C4-2B (cell line): Measurements from ENCODE around the gene SMYD2.

Experiments used
- H3K27ac ChIP-seq: fragments of 450-650 bp; 2 replicates; pipeline ENCODE4 v1.5.1; 2017
- ZFX ChIP-seq: fragments of 450-650 bp; IDR thresholded peaks from 2 replicates; pipeline ENCODE4 v1.6.1; 2017
- TF ChIP-seq, protein P1 (sequence below): fragments of 450-650 bp; conservative IDR thresholded peaks from 2 replicates; pipeline ENCODE4 v1.5.1; 2017; ENCODE audit warnings: mild to moderate bottlenecking

Gene SMYD2

DNA sequence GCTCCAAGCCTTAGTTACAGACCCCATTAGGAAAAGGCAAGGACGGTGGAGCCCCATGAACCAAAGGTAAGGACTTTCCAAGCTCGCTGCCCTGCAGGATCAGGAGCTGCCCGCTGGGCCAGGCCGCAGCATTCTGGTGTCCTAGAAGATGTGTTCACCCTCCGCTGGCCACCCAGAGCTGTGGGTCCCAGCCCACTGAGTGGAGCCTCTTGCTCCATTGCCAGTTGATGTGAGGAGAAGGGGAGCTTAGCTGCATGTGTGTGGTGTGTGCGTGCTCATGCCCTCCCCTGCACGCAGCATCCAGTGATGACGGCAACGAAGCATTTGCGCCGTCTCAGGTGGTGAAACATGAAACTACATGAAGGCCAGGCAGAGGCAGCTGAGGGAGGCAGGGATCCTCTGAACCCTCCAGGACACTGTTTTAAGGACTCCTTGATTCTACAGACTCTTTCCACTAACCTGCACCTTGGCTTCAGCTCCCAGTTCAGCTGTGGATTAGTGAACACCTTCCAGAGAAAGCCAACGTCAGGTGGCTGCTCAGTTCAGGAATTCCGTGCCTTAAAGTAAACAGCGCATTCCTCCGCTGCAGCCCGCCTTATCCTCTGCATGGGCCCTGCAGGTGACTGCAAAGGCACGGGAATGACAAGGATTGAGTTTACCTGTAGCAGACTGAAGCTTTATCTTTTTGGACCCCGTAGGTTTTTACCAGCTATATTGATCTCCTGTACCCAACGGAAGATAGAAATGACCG is 48.7 kb downstream of the SMYD2 start:
- no peak overlapping the region for H3K27ac ChIP-seq
- no peak for TF ChIP-seq ZFX
- TF ChIP-seq, protein P1, sequence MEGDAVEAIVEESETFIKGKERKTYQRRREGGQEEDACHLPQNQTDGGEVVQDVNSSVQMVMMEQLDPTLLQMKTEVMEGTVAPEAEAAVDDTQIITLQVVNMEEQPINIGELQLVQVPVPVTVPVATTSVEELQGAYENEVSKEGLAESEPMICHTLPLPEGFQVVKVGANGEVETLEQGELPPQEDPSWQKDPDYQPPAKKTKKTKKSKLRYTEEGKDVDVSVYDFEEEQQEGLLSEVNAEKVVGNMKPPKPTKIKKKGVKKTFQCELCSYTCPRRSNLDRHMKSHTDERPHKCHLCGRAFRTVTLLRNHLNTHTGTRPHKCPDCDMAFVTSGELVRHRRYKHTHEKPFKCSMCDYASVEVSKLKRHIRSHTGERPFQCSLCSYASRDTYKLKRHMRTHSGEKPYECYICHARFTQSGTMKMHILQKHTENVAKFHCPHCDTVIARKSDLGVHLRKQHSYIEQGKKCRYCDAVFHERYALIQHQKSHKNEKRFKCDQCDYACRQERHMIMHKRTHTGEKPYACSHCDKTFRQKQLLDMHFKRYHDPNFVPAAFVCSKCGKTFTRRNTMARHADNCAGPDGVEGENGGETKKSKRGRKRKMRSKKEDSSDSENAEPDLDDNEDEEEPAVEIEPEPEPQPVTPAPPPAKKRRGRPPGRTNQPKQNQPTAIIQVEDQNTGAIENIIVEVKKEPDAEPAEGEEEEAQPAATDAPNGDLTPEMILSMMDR, result no peak

GRCh38 chr1:214330222-214330621 is 49.3 kb downstream of the SMYD2 start:
- no peak overlapping the region for H3K27ac ChIP-seq
- TF ChIP-seq, protein P1, result no peak
- no peak for TF ChIP-seq ZFX

DNA sequence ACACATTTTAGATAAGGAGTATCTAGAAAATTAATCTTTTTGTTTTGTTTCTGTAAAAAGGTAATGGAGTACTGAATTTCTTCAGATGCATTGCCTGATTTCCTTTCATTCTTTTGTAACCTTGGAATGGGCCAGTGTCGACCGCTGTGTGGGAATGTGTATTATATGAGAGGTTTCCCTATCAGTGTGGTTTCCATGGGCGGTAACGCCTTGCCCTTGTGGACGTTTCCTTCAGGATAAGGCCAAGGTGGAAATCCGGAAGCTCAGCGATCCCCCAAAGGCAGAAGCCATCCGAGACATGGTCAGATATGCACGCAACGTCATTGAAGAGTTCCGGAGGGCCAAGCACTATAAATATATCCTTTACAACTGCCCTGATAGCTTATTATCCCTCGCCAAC is 49.8 kb downstream of the SMYD2 start:
- TF ChIP-seq, protein P1, result no peak
- TF ChIP-seq ZFX, result no peak
- no peak overlapping the region for H3K27ac ChIP-seq

- no peak overlapping the region for H3K27ac ChIP-seq
Measured at GRCh38 chr1:214331180-214331579, 50.2 kb downstream of the SMYD2 start.

GRCh38 chr1:214331827-214332423 is 51.0 kb downstream of the SMYD2 start:
- TF ChIP-seq, protein P1, result peak; percentile 90
- TF ChIP-seq ZFX, result no peak
- no peak overlapping the region for H3K27ac ChIP-seq

More at GRCh38 chr1:214331180-214331579, 50.2 kb downstream of the SMYD2 start:
- TF ChIP-seq, protein P1, result no peak
- no peak for TF ChIP-seq ZFX

DNA sequence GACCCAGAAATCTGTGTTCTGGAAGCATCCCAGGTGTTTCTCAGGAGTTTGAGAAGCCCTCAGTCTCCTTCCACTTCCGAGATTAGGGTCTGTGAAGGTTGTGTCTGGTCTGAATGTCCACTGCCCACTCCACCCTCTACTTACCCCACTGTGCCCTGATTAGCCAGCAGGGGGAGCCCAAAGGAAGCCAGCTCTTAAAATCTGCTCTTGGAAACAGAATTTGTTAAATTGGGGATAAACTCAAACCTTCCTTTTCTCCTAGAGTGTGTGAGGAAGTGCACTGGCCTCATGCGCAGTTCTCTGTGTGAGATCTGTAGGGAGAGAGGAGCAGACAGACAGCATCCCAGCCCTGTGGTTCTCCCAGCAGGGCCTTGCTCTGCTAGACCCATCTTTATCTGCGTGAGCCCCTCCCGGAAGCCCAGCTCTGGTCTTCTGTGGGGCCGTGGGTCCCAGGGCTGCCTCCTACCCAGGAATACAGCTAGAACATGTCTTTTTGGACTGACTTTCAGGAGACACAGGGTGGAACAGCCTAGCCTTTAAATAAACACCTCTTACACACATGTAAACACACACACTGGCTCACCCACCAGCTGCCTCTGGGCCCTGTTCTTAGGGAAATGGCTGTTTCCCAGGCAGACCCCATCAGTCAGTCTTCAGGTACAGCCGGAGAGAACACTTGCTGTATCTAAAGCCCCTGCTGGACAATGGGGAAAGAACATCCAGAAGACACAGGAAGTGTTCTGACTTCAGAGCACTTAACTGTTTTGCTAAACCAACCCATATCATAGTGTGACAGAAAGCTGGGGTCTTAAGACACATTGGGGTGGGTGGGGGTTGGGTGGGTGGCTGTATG is 52.2 kb downstream of the SMYD2 start:
- TF ChIP-seq, protein P1, result peak; percentile 90
- TF ChIP-seq ZFX, result no peak
- H3K27ac ChIP-seq, result no peak overlapping the region
